HL-60 (cell line): Measurements from ENCODE around the gene CSAD.

Experiments
- DNase-seq, 2 experiments: peaks; one replicate each; pipeline ENCODE4 v3.0.0-alpha.2; 2010 to 2020; ENCODE audit warnings: low read depth in 1 of 2, low spot score in 1 of 2
- H3K27ac ChIP-seq: fragments of 250-450 bp; sonication (Bioruptor Pico); replicated peaks from 2 replicates; pipeline ENCODE4 v1.5.1; 2020; ENCODE audit warnings: mild to moderate bottlenecking, moderate library complexity
- H3K27me3 ChIP-seq: fragments of 250-450 bp; sonication (Bioruptor Pico); 2 replicates; pipeline ENCODE4 v1.5.1; 2021; ENCODE audit warnings: mild to moderate bottlenecking, moderate library complexity; ENCODE audit not compliant: insufficient read depth, poor library complexity, severe bottlenecking
- H3K4me3 ChIP-seq: replicated peaks from 2 replicates; pipeline ENCODE4 v1.5.1; 2011; ENCODE audit warnings: mild to moderate bottlenecking, control low read depth, low read length; ENCODE audit not compliant: insufficient read depth
- GABPA ChIP-seq: IDR thresholded peaks from 2 replicates; pipeline ENCODE4 v1.6.1; 2012; ENCODE audit warnings: low read depth
- POLR2AphosphoS5 ChIP-seq: IDR thresholded peaks from 2 replicates; pipeline ENCODE4 v1.6.1; 2012; ENCODE audit warnings: low read depth
- SPI1 ChIP-seq: IDR thresholded peaks from 2 replicates; pipeline ENCODE4 v1.6.1; 2012; ENCODE audit warnings: low read depth, mild to moderate bottlenecking, borderline replicate concordance
- TF ChIP-seq, protein P1 (sequence below): IDR thresholded peaks from 2 replicates; pipeline ENCODE4 v1.6.1; 2012; ENCODE audit warnings: low read depth; ENCODE audit not compliant: insufficient replicate concordance
- TF ChIP-seq, protein P2 (sequence below): IDR thresholded peaks from one replicate; pipeline ENCODE4 v1.5.1; 2011; ENCODE audit warnings: low read length, control low read depth, inconsistent platforms; ENCODE audit not compliant: insufficient read depth

Gene CSAD

DNA sequence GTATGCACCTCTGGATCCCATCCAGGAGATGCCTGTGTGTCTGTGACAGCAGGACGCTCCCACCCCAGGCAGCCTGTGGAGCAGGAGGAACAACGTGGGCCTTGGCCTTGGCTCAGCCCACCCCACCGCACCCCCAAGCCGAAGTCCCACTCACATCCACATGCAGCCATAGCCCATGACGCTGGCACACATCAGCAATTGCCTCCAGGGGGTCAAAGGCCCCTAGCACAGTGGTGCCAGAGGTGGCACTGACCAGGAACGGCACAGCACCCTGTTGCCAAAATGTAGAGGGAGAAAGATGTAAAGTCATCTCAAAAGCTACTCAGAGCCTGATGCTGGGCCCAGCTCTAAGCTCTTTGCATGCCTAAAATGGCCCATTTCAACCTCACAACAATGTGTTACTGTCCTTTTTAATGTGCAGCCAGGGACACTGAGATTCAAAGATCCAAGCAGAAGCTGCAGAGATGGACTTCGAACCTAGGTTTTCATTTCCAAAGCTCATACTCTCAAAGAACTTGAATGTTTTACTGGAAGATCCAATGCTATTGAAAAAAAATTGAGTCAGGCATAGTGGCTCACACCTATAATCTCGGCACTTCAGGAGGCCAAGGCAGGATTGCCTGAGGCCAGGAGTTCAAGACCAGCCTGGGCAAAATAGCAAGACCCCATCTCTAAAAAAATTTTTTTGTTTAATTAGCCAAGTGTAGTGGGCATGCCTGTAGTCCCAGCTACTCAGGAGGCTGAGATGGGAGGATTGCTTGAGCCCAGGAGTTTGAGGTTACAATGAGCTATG, 19.4 kb downstream of the CSAD start:
- no peaks in the 10 kb centered on the region for H3K27me3 ChIP-seq
- TF ChIP-seq, protein P1, sequence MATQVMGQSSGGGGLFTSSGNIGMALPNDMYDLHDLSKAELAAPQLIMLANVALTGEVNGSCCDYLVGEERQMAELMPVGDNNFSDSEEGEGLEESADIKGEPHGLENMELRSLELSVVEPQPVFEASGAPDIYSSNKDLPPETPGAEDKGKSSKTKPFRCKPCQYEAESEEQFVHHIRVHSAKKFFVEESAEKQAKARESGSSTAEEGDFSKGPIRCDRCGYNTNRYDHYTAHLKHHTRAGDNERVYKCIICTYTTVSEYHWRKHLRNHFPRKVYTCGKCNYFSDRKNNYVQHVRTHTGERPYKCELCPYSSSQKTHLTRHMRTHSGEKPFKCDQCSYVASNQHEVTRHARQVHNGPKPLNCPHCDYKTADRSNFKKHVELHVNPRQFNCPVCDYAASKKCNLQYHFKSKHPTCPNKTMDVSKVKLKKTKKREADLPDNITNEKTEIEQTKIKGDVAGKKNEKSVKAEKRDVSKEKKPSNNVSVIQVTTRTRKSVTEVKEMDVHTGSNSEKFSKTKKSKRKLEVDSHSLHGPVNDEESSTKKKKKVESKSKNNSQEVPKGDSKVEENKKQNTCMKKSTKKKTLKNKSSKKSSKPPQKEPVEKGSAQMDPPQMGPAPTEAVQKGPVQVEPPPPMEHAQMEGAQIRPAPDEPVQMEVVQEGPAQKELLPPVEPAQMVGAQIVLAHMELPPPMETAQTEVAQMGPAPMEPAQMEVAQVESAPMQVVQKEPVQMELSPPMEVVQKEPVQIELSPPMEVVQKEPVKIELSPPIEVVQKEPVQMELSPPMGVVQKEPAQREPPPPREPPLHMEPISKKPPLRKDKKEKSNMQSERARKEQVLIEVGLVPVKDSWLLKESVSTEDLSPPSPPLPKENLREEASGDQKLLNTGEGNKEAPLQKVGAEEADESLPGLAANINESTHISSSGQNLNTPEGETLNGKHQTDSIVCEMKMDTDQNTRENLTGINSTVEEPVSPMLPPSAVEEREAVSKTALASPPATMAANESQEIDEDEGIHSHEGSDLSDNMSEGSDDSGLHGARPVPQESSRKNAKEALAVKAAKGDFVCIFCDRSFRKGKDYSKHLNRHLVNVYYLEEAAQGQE, result no peak
- no peak overlapping the region for H3K4me3 ChIP-seq
- H3K27ac ChIP-seq, result no peak overlapping the region
- no peak for DNase-seq

DNA sequence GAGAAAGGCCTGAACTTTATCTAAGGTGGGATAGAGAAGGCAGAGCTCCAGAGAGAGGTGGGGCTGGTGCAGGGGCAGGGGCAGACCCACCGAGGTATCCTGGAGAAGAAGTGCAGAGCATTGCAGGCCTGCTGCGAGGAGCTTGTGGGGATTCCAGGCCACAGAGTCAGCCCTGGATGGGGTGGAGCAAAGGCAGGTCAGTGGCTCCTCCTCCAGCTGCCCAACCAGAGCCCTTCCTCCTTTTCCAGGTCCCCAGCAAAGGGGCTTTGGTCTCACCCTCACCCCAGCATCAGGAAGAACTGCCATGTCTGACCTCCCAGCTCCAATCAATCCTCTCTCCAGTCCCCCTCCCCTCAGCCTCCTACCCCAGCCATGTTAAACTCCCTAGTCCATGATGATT, 20.1 kb downstream of the CSAD start:
- H3K4me3 ChIP-seq, result no peak overlapping the region
- TF ChIP-seq SPI1, result no peak
- TF ChIP-seq, protein P1, result no peak
- no peak for TF ChIP-seq POLR2AphosphoS5
- no peak for TF ChIP-seq GABPA
- TF ChIP-seq, protein P2, sequence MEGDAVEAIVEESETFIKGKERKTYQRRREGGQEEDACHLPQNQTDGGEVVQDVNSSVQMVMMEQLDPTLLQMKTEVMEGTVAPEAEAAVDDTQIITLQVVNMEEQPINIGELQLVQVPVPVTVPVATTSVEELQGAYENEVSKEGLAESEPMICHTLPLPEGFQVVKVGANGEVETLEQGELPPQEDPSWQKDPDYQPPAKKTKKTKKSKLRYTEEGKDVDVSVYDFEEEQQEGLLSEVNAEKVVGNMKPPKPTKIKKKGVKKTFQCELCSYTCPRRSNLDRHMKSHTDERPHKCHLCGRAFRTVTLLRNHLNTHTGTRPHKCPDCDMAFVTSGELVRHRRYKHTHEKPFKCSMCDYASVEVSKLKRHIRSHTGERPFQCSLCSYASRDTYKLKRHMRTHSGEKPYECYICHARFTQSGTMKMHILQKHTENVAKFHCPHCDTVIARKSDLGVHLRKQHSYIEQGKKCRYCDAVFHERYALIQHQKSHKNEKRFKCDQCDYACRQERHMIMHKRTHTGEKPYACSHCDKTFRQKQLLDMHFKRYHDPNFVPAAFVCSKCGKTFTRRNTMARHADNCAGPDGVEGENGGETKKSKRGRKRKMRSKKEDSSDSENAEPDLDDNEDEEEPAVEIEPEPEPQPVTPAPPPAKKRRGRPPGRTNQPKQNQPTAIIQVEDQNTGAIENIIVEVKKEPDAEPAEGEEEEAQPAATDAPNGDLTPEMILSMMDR, result no peak
- DNase-seq, result no peak
- no peak overlapping the region for H3K27ac ChIP-seq
- no peaks in the 10 kb centered on the region for H3K27me3 ChIP-seq

DNA sequence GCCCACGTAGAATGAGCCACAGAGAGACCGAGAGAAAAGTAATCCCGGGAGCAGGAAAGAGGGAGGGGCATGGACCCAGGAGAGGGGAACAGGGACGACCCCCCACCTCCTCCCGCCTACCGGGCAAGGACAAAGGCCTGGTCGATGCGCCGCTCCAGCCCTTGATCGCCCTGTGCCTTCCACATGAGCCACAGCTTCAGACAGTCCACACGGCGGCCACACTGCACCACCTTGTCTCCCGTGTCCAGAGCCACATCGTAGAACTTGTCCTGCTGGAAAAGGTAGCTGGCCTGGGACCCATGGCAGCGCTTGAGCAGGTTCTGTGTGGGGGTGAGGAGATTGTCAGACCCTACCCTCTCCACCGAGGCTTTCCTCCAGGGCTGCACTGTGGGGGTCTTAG, 20.7 kb downstream of the CSAD start:
- TF ChIP-seq, protein P2, result no peak
- TF ChIP-seq GABPA (no peak), SPI1 (no peak), POLR2AphosphoS5 (no peak)
- TF ChIP-seq, protein P1, result no peak
- H3K4me3 ChIP-seq, result no peak overlapping the region
- H3K27ac ChIP-seq, result no peak overlapping the region
- no peak for DNase-seq
- H3K27me3 ChIP-seq, result no peaks in the 10 kb centered on the region
